Activated T-cell treated with anti-CD3 and anti-CD28 coated beads, Interleukin-2, amount 50 U/mL, for 72 hours (primary cell): ENCODE results near the gene FCHO1. TPM values are rescaled to one million over a fixed set of nuclear protein-coding genes. Genes with fewer than 3 reads are reported as not detected.

Experiments used
- ATAC-seq, 2 donors: fragments of 150-1000 bp; cut with Tn5 transposase; replicated peaks in 1 of 2; 2 replicates each; pipeline ENCODE4 v1.10.0; 2021; ENCODE audit warnings: moderate library complexity in 2 of 2, mild to moderate bottlenecking in 1 of 2
- DNase-seq, 2 donors: peaks; one replicate each; pipeline ENCODE4 v3.0.0; 2021 to 2022; ENCODE audit warnings: mixed read lengths in 1 of 2
- H3K27ac Mint-ChIP-seq: one replicate; pipeline ENCODE4 v1.8.0; 2022; ENCODE audit warnings: mild to moderate bottlenecking, moderate library complexity, mixed read lengths
- H3K27me3 Mint-ChIP-seq: one replicate; pipeline ENCODE4 v1.8.0; 2022; ENCODE audit warnings: low read depth, mixed read lengths
- H3K36me3 Mint-ChIP-seq, 2 donors: one replicate each; pipeline ENCODE4 v1.8.0; 2022; ENCODE audit warnings: mixed read lengths in 2 of 2, mild to moderate bottlenecking in 1 of 2; ENCODE audit not compliant: insufficient read depth in 2 of 2
- H3K4me1 Mint-ChIP-seq: one replicate; pipeline ENCODE4 v1.8.0; 2022; ENCODE audit warnings: low read depth, mixed read lengths
- H3K4me3 Mint-ChIP-seq, 2 donors: one replicate each; pipeline ENCODE4 v1.8.0; 2022; ENCODE audit warnings: mild to moderate bottlenecking in 2 of 2, mixed read lengths in 2 of 2, moderate library complexity in 2 of 2
- H3K9me3 Mint-ChIP-seq, 2 donors: one replicate each; pipeline ENCODE4 v1.8.0; 2022; ENCODE audit warnings: mixed read lengths in 2 of 2
- total RNA-seq, 2 donors: library from RNA; stranded (reverse); gene quantifications; one replicate each; pipeline ENCODE4 v1.2.3, GENCODE V29; 2022

The FCHO1 gene
- total RNA-seq, 2 donors from 2014 or later, result 70.8 to 93.9 TPM

DNA sequence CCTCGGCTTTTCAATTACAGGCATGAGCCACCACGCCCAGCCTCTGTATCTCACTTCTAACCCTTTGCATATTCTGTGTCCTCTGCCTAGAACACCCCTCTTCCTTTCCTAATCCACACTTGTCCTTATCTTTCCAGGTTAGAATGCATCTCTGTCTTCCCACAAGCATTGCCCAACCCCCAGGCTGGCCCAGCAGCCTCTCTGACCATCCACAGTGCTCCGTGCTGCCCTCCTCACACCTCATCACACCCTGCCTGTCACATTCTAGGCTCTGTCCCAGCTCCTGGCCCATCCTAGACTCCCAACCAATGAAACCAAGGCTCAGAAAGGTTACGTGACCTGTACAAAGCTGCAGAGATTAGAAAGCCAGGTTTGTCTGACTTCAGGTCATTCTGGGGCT lies 85.3 kb downstream of the FCHO1 start:
- Mint-ChIP-seq H3K27ac (peak overlapping the region; percentile 65), H3K4me3 (no peak overlapping the region), H3K9me3 (no peaks in the 10 kb centered on the region), H3K27me3 (no peaks in the 10 kb centered on the region), H3K4me1 (peaks cover 15% of the 10 kb centered on the region), H3K36me3 (peaks cover 29 to 45% of the 10 kb centered on the region in 2 donors)
- no peak for ATAC-seq
- no peak for DNase-seq

DNA sequence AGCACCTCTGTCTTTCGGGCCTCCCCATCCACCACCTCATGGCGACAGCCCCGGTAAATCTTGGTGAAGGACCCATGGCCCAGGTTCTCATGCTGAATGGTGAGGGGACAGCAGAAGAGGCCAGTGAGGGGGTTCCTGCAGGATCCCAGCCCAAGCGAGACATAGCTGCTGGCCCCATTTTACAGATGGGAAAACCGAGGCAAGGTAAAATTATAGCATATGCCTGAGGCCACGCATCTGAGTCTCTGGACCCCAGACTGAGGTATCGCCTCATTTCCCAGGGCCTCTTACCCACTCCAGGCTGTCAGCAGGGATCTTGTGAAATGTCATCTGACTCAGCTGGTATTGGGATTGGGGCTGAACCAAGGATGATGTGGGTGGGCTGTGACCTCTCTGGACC lies 86.7 kb downstream of the FCHO1 start:
- peaks cover 15% of the 10 kb centered on the region for H3K4me1 Mint-ChIP-seq
- no peak overlapping the region for H3K4me3 Mint-ChIP-seq
- no peak for DNase-seq
- no peaks in the 10 kb centered on the region for H3K9me3 Mint-ChIP-seq
- H3K27ac Mint-ChIP-seq, result peak overlapping the region; percentile 50
- H3K36me3 Mint-ChIP-seq, result peaks cover 24 to 40% of the 10 kb centered on the region in 2 donors
- H3K27me3 Mint-ChIP-seq, result no peaks in the 10 kb centered on the region
- ATAC-seq, result no peak

Other genes with a start within 250 kb of the FCHO1 start
- gene PGLS, start 239.8 kb upstream of the FCHO1 start, total RNA-seq, result 10 to 100 TPM; 56.5 to 63.6 TPM
- gene COLGALT1, start 195.8 kb upstream of the FCHO1 start, total RNA-seq, result 10 to 100 TPM; 38.3 to 46.3 TPM
- gene UNC13A, start 63.1 kb upstream of the FCHO1 start, total RNA-seq, result under 1 TPM; 0.31 to 0.32 TPM
- 10 to 100 TPM; 59.5 to 69.9 TPM for gene MAP1S, start 32.0 kb upstream of the FCHO1 start, total RNA-seq
- under 1 TPM in 1 of 2 donors, not detected in 1; 0.36 TPM for gene B3GNT3, start 43.7 kb downstream of the FCHO1 start, total RNA-seq
- 10 to 100 TPM in 1 of 2 donors, 1 to 10 TPM in 1; 6.8 to 12.5 TPM for gene INSL3, start 70.0 kb downstream of the FCHO1 start, total RNA-seq
- 100 to 1,000 TPM; 235 to 247 TPM for gene JAK3, start 96.5 kb downstream of the FCHO1 start, total RNA-seq
- gene RPL18A, start 108.4 kb downstream of the FCHO1 start, total RNA-seq, result 1,000 to 10,000 TPM; 2,983 to 3,463 TPM
- 1 to 10 TPM; 2.0 to 3.3 TPM for gene SLC5A5, start 120.5 kb downstream of the FCHO1 start, total RNA-seq
- 10 to 100 TPM; 50.1 to 68.1 TPM for gene CCDC124, start 181.5 kb downstream of the FCHO1 start, total RNA-seq
- 1 to 10 TPM in 1 of 2 donors, under 1 TPM in 1; 0.69 to 1.2 TPM for gene KCNN1, start 215.6 kb downstream of the FCHO1 start, total RNA-seq